ENCODE data around the gene HMOX1. TPM values are rescaled to one million over a fixed set of nuclear protein-coding genes. Genes with fewer than 3 reads are reported as not detected.
"Not testable (repeated sequence)": the region's sequence is repeated elsewhere in the genome, so short reads cannot be mapped to it uniquely, and the experiment has no call there.

HMOX1 gene
- total RNA-seq, 1 donor from 2014 or later: 27.1 TPM

GRCh38 chr22:35432228-35432905 is 51.5 kb downstream of the HMOX1 start:
- Histone ChIP-seq H3K36me3 (peaks cover 0 to 8% of the 10 kb centered on the region in 2 donors), H3K4me3 (no peak overlapping the region), H3K9me3 (peaks cover 9 to 10% of the 10 kb centered on the region in 2 donors), H3K4me1 (peaks cover 0 to 7% of the 10 kb centered on the region in 2 donors), H3K27me3 (no peaks in the 10 kb centered on the region), H3K27ac (no peak overlapping the region)
- intact Hi-C loops (cut with DNase I): loop anchor here (10.0 kb wide), 1 partner anchor 692 kb away; no protein-coding TSS in a partner anchor
- no peak for TF ChIP-seq CTCF (IDR thresholded peaks at IDR 0.05)
- DNase-seq (ENCODE audit: low spot score in 2 of 2): no peak

- no peak for DNase-seq (ENCODE audit: low spot score in 2 of 2)
- Histone ChIP-seq H3K9me3 (peaks cover 9 to 10% of the 10 kb centered on the region in 2 donors), H3K4me3 (no peak overlapping the region), H3K36me3 (peaks cover 0 to 8% of the 10 kb centered on the region in 2 donors), H3K4me1 (peaks cover 0 to 7% of the 10 kb centered on the region in 2 donors), H3K27me3 (no peaks in the 10 kb centered on the region), H3K27ac (no peak overlapping the region)
- no peak for TF ChIP-seq CTCF (IDR thresholded peaks at IDR 0.05)
- intact Hi-C loops (cut with DNase I): loop anchor here (10.0 kb wide), 1 partner anchor 691 kb away; no protein-coding TSS in a partner anchor
These were observed 53.3 kb downstream of the HMOX1 start for GRCh38 chr22:35434061-35434710.

- no peak for TF ChIP-seq CTCF (IDR thresholded peaks at IDR 0.05)
- peaks cover 0 to 7% of the 10 kb centered on the region in 2 donors for H3K4me1 ChIP-seq
- H3K36me3 ChIP-seq: peaks cover 0 to 8% of the 10 kb centered on the region in 2 donors
- no peaks in the 10 kb centered on the region for H3K27me3 ChIP-seq
- H3K27ac ChIP-seq: no peak overlapping the region
- peaks cover 9 to 10% of the 10 kb centered on the region in 2 donors for H3K9me3 ChIP-seq
- no peak overlapping the region for H3K4me3 ChIP-seq
- intact Hi-C loops (cut with DNase I): loop anchor here (10.0 kb wide), 1 partner anchor 690 kb away; no protein-coding TSS in a partner anchor
- no peak for DNase-seq (ENCODE audit: low spot score in 2 of 2)
These were observed 54.4 kb downstream of the HMOX1 start for GRCh38 chr22:35435201-35435740.

DNA sequence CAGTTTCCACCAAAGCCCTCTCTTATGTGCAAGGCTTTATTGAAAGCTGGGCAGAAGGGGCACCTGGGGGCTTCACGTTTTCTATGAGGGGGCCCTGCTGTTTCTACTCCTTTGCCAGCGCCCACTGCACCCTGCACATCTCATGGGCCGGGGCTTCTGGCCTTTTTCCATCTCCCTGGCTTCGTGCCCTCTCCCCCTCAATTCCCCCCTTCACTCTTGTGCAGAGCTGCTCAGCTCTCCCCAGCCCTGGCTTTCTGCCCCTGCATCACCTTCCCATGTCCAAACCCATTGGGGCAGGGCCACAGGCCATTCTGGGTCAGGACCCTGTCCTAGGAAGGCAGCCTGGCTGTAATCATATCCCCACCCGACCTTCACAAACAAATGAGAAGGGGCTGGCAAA is 55.5 kb downstream of the HMOX1 start:
- Histone ChIP-seq H3K9me3 (peaks cover 9 to 10% of the 10 kb centered on the region in 2 donors), H3K27ac (no peak overlapping the region), H3K4me1 (no peaks in the 10 kb centered on the region), H3K36me3 (peaks cover 0 to 8% of the 10 kb centered on the region in 2 donors), H3K4me3 (no peak overlapping the region), H3K27me3 (no peaks in the 10 kb centered on the region)
- intact Hi-C loops (cut with DNase I): loop anchor here (10.0 kb wide), 1 partner anchor 688 kb away; no protein-coding TSS in a partner anchor
- no peak for TF ChIP-seq CTCF (IDR thresholded peaks at IDR 0.05)
- no peak for DNase-seq (ENCODE audit: low spot score in 2 of 2)

DNA sequence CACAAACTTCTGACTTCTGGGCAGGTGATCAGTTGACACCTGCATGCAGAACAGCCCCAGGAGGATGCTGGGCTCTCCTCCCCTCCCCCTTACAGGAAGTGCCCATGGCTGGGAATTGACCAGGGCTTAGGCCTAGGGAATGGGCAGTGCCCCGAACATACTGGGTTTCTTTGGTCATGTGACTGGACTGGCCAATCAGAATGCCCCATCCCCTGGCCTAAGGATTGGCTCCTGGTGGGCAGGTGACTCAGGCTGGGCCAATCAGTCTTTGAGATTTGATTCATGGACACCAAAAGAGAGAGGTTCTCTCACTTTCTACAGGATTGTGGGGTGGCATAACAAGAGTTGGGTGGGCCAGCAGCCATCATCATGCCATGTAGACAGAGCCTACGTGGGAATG is 56.2 kb downstream of the HMOX1 start:
- intact Hi-C loops (cut with DNase I): loop anchor here (10.0 kb wide), 1 partner anchor 688 kb away; no protein-coding TSS in a partner anchor
- DNase-seq (ENCODE audit: low spot score in 2 of 2): no peak

GRCh38 chr22:35438673-35439364 is 57.9 kb downstream of the HMOX1 start:
- not testable (repeated sequence) for H3K27ac ChIP-seq; H3K36me3 ChIP-seq; H3K4me1 ChIP-seq; DNase-seq (ENCODE audit: low spot score in 2 of 2); H3K4me3 ChIP-seq; H3K9me3 ChIP-seq; H3K27me3 ChIP-seq
- intact Hi-C loops (cut with DNase I): loop anchor here (10.0 kb wide), 1 partner anchor 686 kb away; no protein-coding TSS in a partner anchor

More for the DNA sequence above, 56.2 kb downstream of the HMOX1 start:
- Histone ChIP-seq H3K36me3 (peaks cover 0 to 8% of the 10 kb centered on the region in 2 donors), H3K27ac (no peak overlapping the region), H3K27me3 (no peaks in the 10 kb centered on the region), H3K4me3 (no peak overlapping the region), H3K4me1 (no peaks in the 10 kb centered on the region), H3K9me3 (peaks cover 9 to 10% of the 10 kb centered on the region in 2 donors)
- TF ChIP-seq CTCF (IDR thresholded peaks at IDR 0.05): no peak
